GM12878 (cell line): ENCODE results near the gene NYAP1. TPM values are rescaled to one million over a fixed set of nuclear protein-coding genes. Genes with fewer than 3 reads are reported as not detected.

Experiments
- ATAC-seq: fragments of 200-7000 bp; cut with Tn5 transposase; 3 replicates; pipeline ENCODE4 v1.9.1; 2020; ENCODE audit warnings: mild to moderate bottlenecking, moderate library complexity
- BruUV-seq: library from RNA; stranded (reverse); fragments of 400-500 nt; replicated peaks from 2 replicates; lab custom pipeline; 2021; lab: Mats Ljungman, UMichigan
- CTCF ChIA-PET: fragments of 300-600 bp; sonication (Branson Sonifier 250); formaldehyde crosslinking; extraction: SDS; loops from one replicate; lab custom pipeline; 2021; ENCODE audit warnings: inconsistent platforms; lab: Yijun Ruan, JAX
- POLR2A ChIA-PET: fragments of 350-600 bp; formaldehyde crosslinking; extraction: SDS; loops from one replicate; lab custom pipeline; 2021; ENCODE audit warnings: inconsistent platforms; lab: Charles Lee
- RAD21 ChIA-PET: fragments of 300-600 bp; sonication (Branson Sonifier 250); formaldehyde crosslinking; loops from one replicate; lab custom pipeline; 2023; ENCODE audit warnings: antibody characterized with exemption; ENCODE audit not compliant: unreplicated experiment; lab: Charles Lee
- SMC1A ChIA-PET: fragments of 300-600 bp; sonication (Branson Sonifier 250); formaldehyde crosslinking; loops from one replicate; lab custom pipeline; 2023; ENCODE audit not compliant: unreplicated experiment, uncharacterized antibody; lab: Charles Lee
- DNase-seq: peaks from one replicate; pipeline ENCODE4 v3.0.0-alpha.2; 2011; ENCODE audit warnings: low read depth, low spot score
- FAIRE-seq: peaks from 3 replicates; lab custom pipeline; 2011; peaks lifted over from hg19 to GRCh38; lab: Jason Lieb, UNC
- H2AFZ ChIP-seq: 2 replicates; pipeline ENCODE4 v1.6.0; 2011; ENCODE audit warnings: low read depth, low read length, control low read depth; ENCODE audit not compliant: control insufficient read depth
- H3K27ac ChIP-seq: 2 replicates; pipeline ENCODE4 v1.5.1; 2011; ENCODE audit warnings: control low read depth; ENCODE audit not compliant: control insufficient read depth, insufficient read depth
- H3K27me3 ChIP-seq, 2 experiments: replicated peaks in 1 of 2; 2 replicates each; pipeline versions ENCODE4 v1.6.0 to v1.6.1; 2011; ENCODE audit warnings: low read length in 1 of 2; ENCODE audit not compliant: control insufficient read depth in 2 of 2, insufficient read depth in 2 of 2
- H3K36me3 ChIP-seq, 2 experiments: 2 replicates each; pipeline ENCODE4 v1.5.1; 2011; ENCODE audit warnings: low read length in 1 of 2; ENCODE audit not compliant: control insufficient read depth in 2 of 2, insufficient read depth in 2 of 2
- H3K4me1 ChIP-seq: 2 replicates; pipeline ENCODE4 v1.6.1; 2011; ENCODE audit warnings: mild to moderate bottlenecking, low read length, moderate library complexity, mixed read lengths; ENCODE audit not compliant: control insufficient read depth, insufficient read depth
- H3K4me2 ChIP-seq: 2 replicates; pipeline ENCODE4 v1.6.0; 2011; ENCODE audit warnings: control low read depth; ENCODE audit not compliant: control insufficient read depth, insufficient read depth
- H3K4me3 ChIP-seq: fragments of 200-600 bp; sonication (generic); 2 replicates; pipeline ENCODE4 v1.5.1; 2016
- H3K79me2 ChIP-seq: 2 replicates; pipeline ENCODE4 v1.6.0; 2011; ENCODE audit warnings: low read length; ENCODE audit not compliant: control insufficient read depth, insufficient read depth
- H3K9ac ChIP-seq: 2 replicates; pipeline ENCODE4 v1.8.0; 2011; ENCODE audit warnings: low read length, control low read depth, mixed read lengths; ENCODE audit not compliant: control insufficient read depth, insufficient read depth
- H3K9me3 ChIP-seq: replicated peaks from 3 replicates; pipeline ENCODE4 v1.5.1; 2011; ENCODE audit warnings: mild to moderate bottlenecking, low read length; ENCODE audit not compliant: control insufficient read depth, insufficient read depth
- H4K20me1 ChIP-seq: 2 replicates; pipeline ENCODE4 v1.6.0; 2011; ENCODE audit not compliant: control insufficient read depth, insufficient read depth
- ATF7 ChIP-seq: fragments of 450-650 bp; IDR thresholded peaks from 2 replicates; pipeline ENCODE4 v1.6.1; 2016; ENCODE audit warnings: low read depth, mild to moderate bottlenecking
- BCL3 ChIP-seq: IDR thresholded peaks from 2 replicates; pipeline ENCODE4 v1.6.1; 2011; ENCODE audit warnings: borderline replicate concordance, low read depth, mild to moderate bottlenecking, moderate library complexity, low read length; ENCODE audit not compliant: insufficient read depth, poor library complexity, severe bottlenecking
- CBX5 ChIP-seq: sonication (generic); IDR thresholded peaks from 2 replicates; pipeline ENCODE4 v1.6.1; 2016; ENCODE audit warnings: low read depth, moderate library complexity, mild to moderate bottlenecking, inconsistent platforms
- EED ChIP-seq: sonication (generic); IDR thresholded peaks from 2 replicates; pipeline ENCODE4 v1.6.1; 2016; ENCODE audit warnings: antibody characterized with exemption, low read depth
- EGR1 ChIP-seq, 2 experiments: IDR thresholded peaks; 1 replicate in 1 of 2; 2 replicates in 1 of 2; pipeline ENCODE4 v1.6.1; 2011 to 2012; ENCODE audit warnings: low read depth in 2 of 2, low read length in 2 of 2, borderline replicate concordance in 1 of 2, mild to moderate bottlenecking in 1 of 2, moderate library complexity in 1 of 2
- GATAD2B ChIP-seq: fragments of 450-650 bp; conservative IDR thresholded peaks from 2 replicates; pipeline ENCODE4 v1.6.1; 2017; ENCODE audit warnings: low read depth, mild to moderate bottlenecking, moderate library complexity
- HCFC1 ChIP-seq: fragments of 150-350 bp; IDR thresholded peaks from 2 replicates; pipeline ENCODE4 v1.6.1; 2014; ENCODE audit warnings: low read length
- IRF3 ChIP-seq: fragments of 450-650 bp; IDR thresholded peaks from 2 replicates; pipeline ENCODE4 v1.6.1; 2014; ENCODE audit warnings: mild to moderate bottlenecking
- MYC ChIP-seq: IDR thresholded peaks from 2 replicates; pipeline ENCODE4 v1.6.1; 2011; ENCODE audit warnings: mild to moderate bottlenecking, low read length, moderate library complexity, inconsistent platforms; ENCODE audit not compliant: insufficient read depth, insufficient replicate concordance, insufficient read length, severe bottlenecking
- NRF1 ChIP-seq: conservative IDR thresholded peaks from 2 replicates; pipeline ENCODE4 v1.6.1; 2011; ENCODE audit warnings: mild to moderate bottlenecking, low read depth, low read length, improper control_type of control experiment
- PBX3 ChIP-seq: IDR thresholded peaks from 2 replicates; pipeline ENCODE4 v1.6.1; 2011; ENCODE audit warnings: mild to moderate bottlenecking, low read depth, low read length, moderate library complexity; ENCODE audit not compliant: insufficient replicate concordance
- PKNOX1 ChIP-seq: fragments of 450-650 bp; IDR thresholded peaks from 2 replicates; pipeline ENCODE4 v1.6.1; 2016; ENCODE audit warnings: mild to moderate bottlenecking
- RAD21 ChIP-seq: IDR thresholded peaks from 2 replicates; pipeline ENCODE4 v1.6.1; 2011; ENCODE audit warnings: mild to moderate bottlenecking, low read depth, low read length, moderate library complexity; ENCODE audit not compliant: insufficient read depth
- SMAD1 ChIP-seq: fragments of 450-650 bp; IDR thresholded peaks from 2 replicates; pipeline ENCODE4 v1.6.1; 2018; ENCODE audit warnings: mild to moderate bottlenecking, low read depth; ENCODE audit not compliant: partially characterized antibody
- SMAD5 ChIP-seq: IDR thresholded peaks from 2 replicates; pipeline ENCODE4 v1.6.1; 2016; ENCODE audit warnings: antibody characterized with exemption, low read depth
- WGBS: methylation state at CpG from one replicate; pipeline ENCODE4 v1.1.6; 2016; ENCODE audit warnings: low lambda C conversion rate; ENCODE audit not compliant: insufficient replicate concordance, insufficient coverage; ENCODE audit errors: missing lambda C conversion rate; 5-methylcytosine and 5-hydroxymethylcytosine counted together
- in situ Hi-C: fragments of 300-500 bp; cut with MboI; formaldehyde crosslinking; loops from 9 replicates; pipeline ENCODE4 v1.14.3; 2018; ENCODE audit warnings: mixed read lengths
- intact Hi-C: fragments of 100-400 bp; cut with micrococcal nuclease; formaldehyde crosslinking; loops from one replicate; pipeline ENCODE4 v1.14.2; 2022; ENCODE audit not compliant: unreplicated experiment
- polyA plus RNA-seq, 11 experiments: library from polyadenylated mRNA; depleted of rRNA in 4 of 11; unstranded in 6 of 11; stranded (reverse) in 5 of 11; fragments of >200 nt; fragmentation: Nextera tagmentation in 4 of 11; fragmentation: Illumina TruSeq in 1 of 11; extraction: Ambion mirVana in 4 of 11; extraction: Trizol in 1 of 11; gene quantifications; 1 replicate in 1 of 11; 2 replicates in 10 of 11; pipeline versions ENCODE4 v1.2.1 to v1.2.3, GENCODE V29; 2011 to 2016; ENCODE audit warnings: inconsistent platforms in 2 of 11, missing spikeins in 2 of 11, low read depth in 1 of 11
- total RNA-seq, 4 experiments: library from RNA; depleted of rRNA in 3 of 4; stranded (reverse); fragments of >200 nt in 3 of 4; fragmentation: Illumina TruSeq in 1 of 4; extraction: Trizol in 1 of 4; gene quantifications; 2 replicates each; pipeline versions ENCODE4 v1.2.1 to v1.2.3, GENCODE V29; 2013 to 2021

NYAP1 gene
- total and polyA plus RNA-seq, 10 of the 15 experiments (the other 5 are each of a cell fraction or from before 2014, with no cell fraction given), result 0.04 to 0.28 (median 0.11) TPM; not detected in 6

GRCh38 chr7:100538654-100539435, 55.1 kb downstream of the NYAP1 start, which contains the start of gene AGFG2:
Gene AGFG2, plus strand, starts transcription at chr7:100539203. Its CDS starts 144 bp downstream, at chr7:100539347.
- peak; percentile 96 for ATAC-seq
- Histone ChIP-seq H3K4me3 (peak within 1 kb of the TSS; percentile 85), H2AFZ (peak within 1 kb of the TSS; percentile 86), H3K4me1 (peaks cover 21% of the 10 kb centered on the region), H4K20me1 (no peaks in the 10 kb centered on the region), H3K9ac (peak within 1 kb of the TSS; percentile 76), H3K4me2 (peak within 1 kb of the TSS; percentile 90), H3K9me3 (no peaks in the 10 kb centered on the region), H3K27ac (peak within 1 kb of the TSS; percentile 67), H3K79me2 (peaks cover 44% of the 10 kb centered on the region), H3K27me3 (no peaks in the 10 kb centered on the region), H3K36me3 (no peaks in the 10 kb centered on the region; a peak in 1 of 4 replicates)
- peak; percentile 99 for FAIRE-seq
- RAD21 ChIA-PET, result interaction anchor here (0.7 to 2.3 kb wide), 9 partner anchors 11 to 438 kb away, joined by 3 to 7 read pairs (median 5); partner anchors contain the start of genes AP4M1, FBXO24, LRCH4 and MCM7
- SMC1A ChIA-PET, result interaction anchor here (0.8 to 2.9 kb wide), 7 partner anchors 8 to 47 kb away, joined by 3 to 15 read pairs (median 5); partner anchors contain the start of genes FBXO24 and LRCH4
- intact Hi-C loops (no loop called here), in situ Hi-C loops (no loop called here)
- CTCF ChIA-PET, result interaction anchor here (0.5 to 1.9 kb wide), 9 partner anchors 10 to 166 kb away, joined by 3 to 13 read pairs (median 4); partner anchors contain the start of gene POP7
- BruUV-seq, result no TSS peak
- peak; percentile 98 for DNase-seq
- 1% methylated on average over 44 of the region's 60 CpGs for WGBS
- POLR2A ChIA-PET, result interaction anchor here (0.6 to 5.7 kb wide), 8 partner anchors 10 to 73 kb away, joined by 3 to 32 read pairs (median 4); partner anchors contain the start of genes FBXO24, LRCH4 and MOSPD3
- TF ChIP-seq NRF1 (peak; percentile 87), SMAD1 (no peak), PBX3 (peak; percentile 56), EGR1 (IDR thresholded peaks at IDR 0.05; ENCODE audit: borderline replicate concordance in 1 of 2, low read depth in 2 of 2, low read length in 2 of 2) (peak in 1 of 2 experiments; percentile 94; a peak in 2 of 3 replicates), HCFC1 (no peak), BCL3 (no peak), SMAD5 (peak; percentile 74; the same call in 1 of the 2 replicates), GATAD2B (peak; percentile 69), RAD21 (0 out of 2 replicates have a peak, but pooled peaks have one; percentile 8), EED (0 out of 2 replicates have a peak, but pooled peaks have one; percentile 46), ATF7 (peak; percentile 60), CBX5 (no peak), MYC (peak; percentile 70), IRF3 (peak; percentile 87), PKNOX1 (peak; percentile 93)
